CD1c-positive myeloid dendritic cell (primary cell): ENCODE measurements around the gene TANK.

ENCODE experiments used
- DNase-seq: peaks from one replicate; pipeline ENCODE4 v3.0.0-alpha.2; 2016; ENCODE audit errors: extremely low spot score

The TANK gene

GRCh38 chr2:161133366-161133765, 26.9 kb upstream of the TANK start:
- DNase-seq: no peak

DNA sequence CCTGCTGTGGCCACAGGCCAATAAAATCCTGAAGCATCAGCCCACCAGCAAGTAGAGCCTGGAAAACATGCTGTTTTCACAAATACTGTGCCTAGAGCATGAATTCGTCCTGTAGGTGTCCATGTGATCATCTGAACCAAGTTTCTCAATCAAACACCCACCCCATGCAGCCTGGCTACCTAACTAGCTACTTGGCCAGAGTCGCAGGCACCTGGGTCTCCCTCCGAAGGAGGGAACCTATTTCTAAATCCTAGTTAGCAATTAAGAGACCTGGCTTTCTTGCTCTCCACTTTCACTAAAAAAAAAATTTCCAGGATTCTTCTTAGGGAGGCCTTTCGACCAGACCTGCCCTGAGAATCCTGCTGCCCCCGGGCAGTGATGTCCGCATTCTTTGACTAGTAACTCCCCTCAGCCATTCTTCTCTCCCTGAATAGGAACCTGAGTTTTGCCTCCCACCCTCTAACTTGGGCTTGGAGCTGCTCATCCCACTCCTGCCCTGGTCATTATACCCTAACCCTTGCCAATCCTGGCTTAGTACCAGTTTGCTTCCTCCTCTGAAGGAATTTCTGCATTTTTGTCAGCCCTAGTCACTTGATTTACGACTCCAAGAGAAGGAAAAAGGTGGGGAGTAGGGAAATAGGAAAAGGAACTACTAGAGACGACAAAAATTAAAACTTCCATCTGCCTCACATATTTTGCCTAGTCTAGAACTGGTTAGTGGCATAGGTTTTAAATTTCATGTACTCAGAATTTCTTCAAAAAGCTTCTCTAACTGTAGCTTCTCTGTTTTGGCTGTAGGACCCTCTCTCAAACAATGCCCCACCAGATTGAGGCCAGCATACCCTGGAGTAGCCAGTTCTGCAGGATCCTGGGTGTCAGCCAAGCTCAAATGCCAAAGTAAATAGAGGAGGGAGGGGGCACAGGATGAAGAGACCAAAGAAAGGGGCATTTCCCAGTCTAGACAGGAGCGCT, 25.4 kb upstream of the TANK start:
- DNase-seq: peak; percentile 60

- peak; percentile 18 for DNase-seq
Observed at GRCh38 chr2:161135951-161136593, 24.2 kb upstream of the TANK start.

- peak; percentile 95 for DNase-seq
Observed at GRCh38 chr2:161136696-161137324, 23.4 kb upstream of the TANK start.

DNA sequence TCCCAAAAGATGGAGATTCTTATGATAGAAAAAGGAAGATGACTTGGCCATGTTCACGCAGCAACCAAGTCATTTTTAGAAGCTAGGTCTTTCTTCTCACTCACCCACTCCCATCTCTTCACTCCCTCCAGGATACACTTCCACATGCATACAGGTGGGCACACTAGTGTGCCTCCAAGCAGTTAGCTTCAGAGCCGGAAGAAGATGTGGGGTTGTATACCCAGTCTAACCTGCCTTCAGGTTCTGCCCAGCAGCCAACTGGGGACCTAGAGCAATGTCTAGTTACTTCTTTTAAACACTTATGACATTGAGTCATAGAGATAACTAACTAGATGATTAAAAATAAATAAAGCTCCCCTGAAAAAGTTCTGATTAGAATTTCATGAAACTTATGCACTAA, 21.8 kb upstream of the TANK start:
- DNase-seq: peak; percentile 40

GRCh38 chr2:161139098-161139987, 20.9 kb upstream of the TANK start:
- peak; percentile 74 for DNase-seq

GRCh38 chr2:161141033-161141432, 19.2 kb upstream of the TANK start:
- peak; percentile 50 for DNase-seq

- DNase-seq: no peak
Observed at GRCh38 chr2:161146209-161146775, 13.9 kb upstream of the TANK start.

DNA sequence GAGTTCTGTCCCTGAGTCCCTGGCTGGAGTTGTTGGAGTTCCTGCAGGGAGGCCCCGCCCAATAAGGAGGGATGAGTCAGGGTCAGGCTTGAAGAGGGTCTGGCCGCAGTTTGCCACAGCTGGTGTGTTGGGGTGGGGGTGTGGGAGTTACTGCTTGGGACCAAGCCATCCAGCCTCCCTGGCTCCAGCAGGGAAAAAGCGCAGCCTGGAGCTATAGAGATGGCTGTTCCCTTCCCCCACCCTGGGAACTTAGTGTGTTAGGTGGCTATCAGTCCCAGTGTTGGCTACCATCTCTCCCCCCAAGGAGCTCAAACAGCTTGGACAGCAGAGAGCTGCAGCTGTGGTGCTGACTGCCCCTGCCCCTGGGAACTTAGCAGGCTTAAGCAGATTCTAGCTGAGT, 13.2 kb upstream of the TANK start:
- no peak for DNase-seq

DNA sequence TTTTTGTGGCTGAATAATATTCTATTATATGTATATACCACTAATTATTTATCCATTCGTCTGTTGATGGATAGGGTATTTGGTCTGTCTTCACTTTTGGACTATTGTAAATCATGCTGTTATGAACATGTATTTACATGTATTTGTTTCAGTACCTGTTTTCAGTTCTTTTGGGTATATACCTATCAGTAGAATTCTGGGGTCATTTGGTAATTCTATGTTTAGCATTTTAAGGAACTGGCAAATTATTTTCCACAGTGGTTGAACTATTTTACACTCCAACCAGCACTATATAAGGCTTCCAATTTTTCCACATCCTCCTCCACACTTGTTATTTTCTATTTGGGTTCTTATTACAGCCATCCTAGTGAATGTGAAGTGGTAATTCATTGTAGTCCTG, 12.4 kb upstream of the TANK start:
- DNase-seq: no peak

DNA sequence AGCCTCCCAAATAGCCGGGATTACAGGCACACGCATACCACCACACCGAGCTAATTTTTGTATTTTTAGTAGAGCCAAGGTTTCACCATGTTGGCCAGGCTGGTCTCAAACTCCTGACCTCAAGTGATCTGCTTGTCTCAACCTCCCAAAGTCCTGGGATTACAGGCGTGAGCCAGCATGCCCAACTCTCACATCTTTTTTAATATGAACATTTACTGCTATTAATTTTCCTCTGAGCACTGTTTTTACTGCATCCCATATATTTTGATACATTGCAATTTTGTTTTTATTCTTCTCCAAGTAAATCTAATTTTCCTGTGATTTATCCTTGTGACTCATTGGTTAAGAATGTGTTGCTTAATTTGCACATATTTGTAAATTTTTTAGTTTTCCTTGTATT, 9.5 kb upstream of the TANK start:
- no peak for DNase-seq

DNA sequence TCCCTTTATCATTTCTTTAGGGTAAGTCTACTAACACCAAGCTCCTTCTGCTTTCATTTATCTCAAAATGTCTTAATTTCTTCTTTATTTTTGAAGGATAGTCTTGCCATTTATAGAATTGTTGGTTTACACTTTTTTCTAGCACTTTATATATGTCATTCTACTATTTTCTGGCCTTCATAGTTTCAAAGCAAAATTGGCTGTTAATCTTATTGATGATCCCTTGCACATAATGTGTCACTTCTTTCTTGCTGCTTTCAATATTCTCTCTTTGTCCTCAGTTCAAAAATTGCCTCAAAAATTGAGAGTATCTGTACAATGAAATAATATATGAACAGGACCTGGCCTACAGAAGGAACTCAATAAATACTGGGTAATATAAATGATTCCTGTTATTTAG, 7.9 kb upstream of the TANK start:
- no peak for DNase-seq

DNA sequence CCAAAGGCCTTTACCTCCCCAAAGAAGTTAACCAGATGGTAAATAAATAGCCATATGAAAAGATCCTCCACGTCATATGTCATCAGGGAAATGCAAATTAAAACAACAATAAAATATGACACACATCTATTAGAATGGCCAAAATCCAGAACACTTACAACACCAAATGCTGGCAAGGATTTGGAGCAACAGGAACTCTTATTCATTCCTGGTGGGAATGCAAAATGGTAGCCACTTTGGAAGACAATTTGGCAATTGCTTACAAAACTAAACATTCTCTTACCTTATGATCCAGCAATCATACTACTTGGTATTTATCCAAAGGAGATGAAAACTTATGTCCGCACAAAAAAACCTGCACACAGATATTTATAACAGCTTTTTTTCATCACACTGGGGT, 1.3 kb upstream of the TANK start:
- DNase-seq: no peak

DNA sequence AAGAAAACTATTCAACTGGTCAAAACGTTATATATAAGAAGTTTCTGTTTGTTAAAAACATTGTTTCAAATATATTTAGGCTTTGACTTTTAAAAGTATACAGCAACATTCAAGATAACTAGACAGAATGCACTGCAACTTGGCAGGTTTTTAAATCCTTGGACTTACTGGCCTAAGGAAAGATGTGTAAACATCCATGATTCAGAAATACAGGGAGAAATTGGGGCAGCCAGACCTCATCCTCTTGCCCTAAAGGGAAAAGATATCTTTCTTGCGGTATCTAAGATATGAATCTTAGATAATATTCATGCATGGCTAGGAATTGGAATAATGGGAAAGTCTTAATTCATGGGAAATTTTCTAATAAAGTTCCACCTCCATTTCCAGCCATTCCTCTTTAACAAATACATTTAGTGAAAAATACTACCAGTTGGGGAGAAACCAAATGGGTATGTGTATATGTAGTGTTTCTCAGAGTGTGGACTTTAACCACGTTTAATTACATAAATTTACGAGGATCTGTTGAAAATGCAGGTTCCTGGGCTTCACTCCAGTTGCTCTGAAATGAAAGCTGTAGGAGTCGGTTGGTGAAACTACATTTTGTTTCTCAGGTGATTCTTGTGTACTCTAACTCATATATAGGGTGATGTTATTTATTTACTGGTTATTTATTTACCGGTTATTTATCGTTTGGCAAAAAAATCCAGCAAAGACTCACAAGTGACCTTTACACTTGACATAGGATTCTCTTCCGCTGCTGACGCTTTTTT, 587 bp upstream of the TANK start:
- DNase-seq: no peak

- DNase-seq: peak; percentile 50
Observed at GRCh38 chr2:161161074-161161706, 962 bp downstream of the TANK start.

GRCh38 chr2:161163440-161163839, 3.2 kb downstream of the TANK start:
- DNase-seq: peak; percentile 35

- no peak for DNase-seq
Observed at GRCh38 chr2:161164161-161164560, 3.9 kb downstream of the TANK start.

GRCh38 chr2:161165266-161165665, 5.0 kb downstream of the TANK start:
- no peak for DNase-seq

- DNase-seq: peak; percentile 79
Observed at GRCh38 chr2:161165811-161166210, 5.6 kb downstream of the TANK start.
